Caco-2 (cell line): ENCODE measurements around the gene TMEM131L. TPM values are rescaled to one million over a fixed set of nuclear protein-coding genes. Genes with fewer than 3 reads are reported as not detected.

Experiments
- BruUV-seq: library from RNA; stranded (reverse); fragments of 400-500 nt; replicated peaks from 2 replicates; lab custom pipeline; 2021; lab: Mats Ljungman, UMichigan
- CTCF ChIA-PET: fragments of 300-600 bp; sonication (Branson Sonifier 250); formaldehyde crosslinking; loops from one replicate; lab custom pipeline; 2022; ENCODE audit warnings: antibody characterized with exemption; lab: Charles Lee
- POLR2A ChIA-PET: fragments of 300-600 bp; sonication (Branson Sonifier 250); formaldehyde crosslinking; loops from one replicate; lab custom pipeline; 2022; ENCODE audit warnings: antibody characterized with exemption; lab: Charles Lee
- DNase-seq, 2 experiments: peaks; one replicate each; pipeline versions ENCODE4 v3.0.0 to v3.0.0-alpha.2; 2020 to 2022
- H3K27me3 ChIP-seq: replicated peaks from 2 replicates; pipeline ENCODE4 v1.6.0; 2011; ENCODE audit warnings: low read length; ENCODE audit not compliant: control insufficient read depth, insufficient read depth
- H3K36me3 ChIP-seq: 2 replicates; pipeline ENCODE4 v1.5.1; 2011; ENCODE audit warnings: low read length; ENCODE audit not compliant: control insufficient read depth, insufficient read depth
- H3K4me1 ChIP-seq: fragments of 250-450 bp; sonication (Bioruptor Pico); 2 replicates; pipeline ENCODE4 v1.5.1; 2020; ENCODE audit warnings: mild to moderate bottlenecking
- H3K4me3 ChIP-seq: 2 replicates; pipeline ENCODE4 v1.5.1; 2011; ENCODE audit warnings: low read depth, mild to moderate bottlenecking, control low read depth, low read length
- H3K9me3 ChIP-seq: fragments of 250-450 bp; sonication (Bioruptor Pico); 2 replicates; pipeline ENCODE4 v1.5.1; 2020; ENCODE audit warnings: mild to moderate bottlenecking, moderate library complexity
- H3K27ac Mint-ChIP-seq: one replicate; pipeline ENCODE4 v1.8.0; 2022; ENCODE audit warnings: mixed read lengths; ENCODE audit not compliant: unreplicated experiment
- H3K27me3 Mint-ChIP-seq: one replicate; pipeline ENCODE4 v1.8.0; 2022; ENCODE audit warnings: mixed read lengths; ENCODE audit not compliant: insufficient read depth, unreplicated experiment
- H3K36me3 Mint-ChIP-seq: one replicate; pipeline ENCODE4 v1.8.0; 2022; ENCODE audit warnings: mild to moderate bottlenecking, mixed read lengths; ENCODE audit not compliant: insufficient read depth, unreplicated experiment
- H3K4me1 Mint-ChIP-seq: one replicate; pipeline ENCODE4 v1.8.0; 2022; ENCODE audit warnings: low read depth, mixed read lengths; ENCODE audit not compliant: unreplicated experiment
- H3K4me3 Mint-ChIP-seq: one replicate; pipeline ENCODE4 v1.8.0; 2022; ENCODE audit warnings: mild to moderate bottlenecking, moderate library complexity, mixed read lengths; ENCODE audit not compliant: unreplicated experiment
- H3K9me3 Mint-ChIP-seq: one replicate; pipeline ENCODE4 v1.8.0; 2022; ENCODE audit warnings: mixed read lengths; ENCODE audit not compliant: unreplicated experiment
- intact Hi-C: fragments of 100-400 bp; cut with micrococcal nuclease; formaldehyde crosslinking; loops from one replicate; pipeline ENCODE4 v1.10.0; 2022; ENCODE audit not compliant: unreplicated experiment
- total RNA-seq: library from RNA; stranded (reverse); gene quantifications from 2 replicates; pipeline ENCODE4 v1.2.3, GENCODE V29; 2022
- TF ChIP-seq, protein P1 (sequence below), 2 experiments: fragments of 200-600 bp in 1 of 2; IDR thresholded peaks; 1 replicate in 1 of 2; 2 replicates in 1 of 2; pipeline versions ENCODE4 v1.5.1 to v1.8.0; 2011 to 2022; ENCODE audit warnings: antibody characterized with exemption in 1 of 2, control low read depth in 1 of 2, inconsistent platforms in 1 of 2, low read depth in 1 of 2, low read length in 1 of 2, mild to moderate bottlenecking in 1 of 2, moderate library complexity in 1 of 2; ENCODE audit not compliant: insufficient read depth in 1 of 2, severe bottlenecking in 1 of 2, unreplicated experiment in 1 of 2

Gene TMEM131L
- total RNA-seq, 1 experiment from 2014 or later: 20.8 TPM

DNA sequence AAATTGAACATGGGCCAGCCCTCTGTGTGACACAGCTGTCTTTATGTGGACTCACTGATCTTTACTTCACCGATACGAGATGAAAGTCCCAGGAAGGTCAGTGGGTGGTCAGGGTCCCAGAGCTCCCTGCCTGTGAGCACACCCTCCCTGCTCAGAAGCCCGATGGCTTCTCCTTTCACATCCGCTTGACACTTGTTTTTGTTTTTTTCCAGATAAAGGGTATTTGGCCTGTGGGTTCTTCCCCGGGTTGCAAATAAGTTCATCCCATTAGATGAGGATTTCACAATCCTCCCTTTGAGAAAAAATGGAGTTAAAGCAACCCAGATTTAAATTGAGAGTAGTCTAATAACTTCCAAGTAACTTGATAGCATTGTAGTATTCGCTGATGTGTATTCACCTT lies 169.7 kb downstream of the TMEM131L start:
- TF ChIP-seq, protein P1, sequence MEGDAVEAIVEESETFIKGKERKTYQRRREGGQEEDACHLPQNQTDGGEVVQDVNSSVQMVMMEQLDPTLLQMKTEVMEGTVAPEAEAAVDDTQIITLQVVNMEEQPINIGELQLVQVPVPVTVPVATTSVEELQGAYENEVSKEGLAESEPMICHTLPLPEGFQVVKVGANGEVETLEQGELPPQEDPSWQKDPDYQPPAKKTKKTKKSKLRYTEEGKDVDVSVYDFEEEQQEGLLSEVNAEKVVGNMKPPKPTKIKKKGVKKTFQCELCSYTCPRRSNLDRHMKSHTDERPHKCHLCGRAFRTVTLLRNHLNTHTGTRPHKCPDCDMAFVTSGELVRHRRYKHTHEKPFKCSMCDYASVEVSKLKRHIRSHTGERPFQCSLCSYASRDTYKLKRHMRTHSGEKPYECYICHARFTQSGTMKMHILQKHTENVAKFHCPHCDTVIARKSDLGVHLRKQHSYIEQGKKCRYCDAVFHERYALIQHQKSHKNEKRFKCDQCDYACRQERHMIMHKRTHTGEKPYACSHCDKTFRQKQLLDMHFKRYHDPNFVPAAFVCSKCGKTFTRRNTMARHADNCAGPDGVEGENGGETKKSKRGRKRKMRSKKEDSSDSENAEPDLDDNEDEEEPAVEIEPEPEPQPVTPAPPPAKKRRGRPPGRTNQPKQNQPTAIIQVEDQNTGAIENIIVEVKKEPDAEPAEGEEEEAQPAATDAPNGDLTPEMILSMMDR (IDR thresholded peaks at IDR 0.05; ENCODE audit: insufficient read depth in 1 of 2, low read depth in 1 of 2, low read length in 1 of 2, severe bottlenecking in 1 of 2, unreplicated experiment in 1 of 2): no peak
- H3K4me1 Mint-ChIP-seq: peaks cover 6% of the 10 kb centered on the region
- H3K4me3 Mint-ChIP-seq: no peak overlapping the region
- intact Hi-C loops: no loop called here
- H3K36me3 ChIP-seq: no peaks in the 10 kb centered on the region
- BruUV-seq: no TSS peak
- H3K27me3 Mint-ChIP-seq: no peaks in the 10 kb centered on the region
- ChIA-PET POLR2A (no interaction called here), CTCF (no interaction called here)
- no peaks in the 10 kb centered on the region for H3K9me3 Mint-ChIP-seq
- no peak overlapping the region for H3K4me3 ChIP-seq
- peaks cover 17% of the 10 kb centered on the region for H3K36me3 Mint-ChIP-seq
- no peaks in the 10 kb centered on the region for H3K9me3 ChIP-seq
- no peaks in the 10 kb centered on the region for H3K4me1 ChIP-seq
- no peak for DNase-seq
- H3K27me3 ChIP-seq: no peaks in the 10 kb centered on the region
- H3K27ac Mint-ChIP-seq: no peak overlapping the region

- H3K27ac Mint-ChIP-seq: no peak overlapping the region
- TF ChIP-seq, protein P1 (IDR thresholded peaks at IDR 0.05; ENCODE audit: insufficient read depth in 1 of 2, low read depth in 1 of 2, low read length in 1 of 2, severe bottlenecking in 1 of 2, unreplicated experiment in 1 of 2): no peak
- CTCF ChIA-PET: no interaction called here
- POLR2A ChIA-PET: no interaction called here
- no peaks in the 10 kb centered on the region for H3K36me3 ChIP-seq
- no peak overlapping the region for H3K4me3 Mint-ChIP-seq
- no peaks in the 10 kb centered on the region for H3K9me3 ChIP-seq
- no peaks in the 10 kb centered on the region for H3K27me3 Mint-ChIP-seq
- H3K4me3 ChIP-seq: no peak overlapping the region
- no peak for DNase-seq
- H3K36me3 Mint-ChIP-seq: peaks cover 17% of the 10 kb centered on the region
- intact Hi-C loops: no loop called here
- H3K27me3 ChIP-seq: no peaks in the 10 kb centered on the region
- H3K4me1 ChIP-seq: no peaks in the 10 kb centered on the region
- BruUV-seq: no TSS peak
- H3K9me3 Mint-ChIP-seq: no peaks in the 10 kb centered on the region
- peaks cover 6% of the 10 kb centered on the region for H3K4me1 Mint-ChIP-seq
Observed at GRCh38 chr4:153637201-153637600, 171.0 kb downstream of the TMEM131L start.

DNA sequence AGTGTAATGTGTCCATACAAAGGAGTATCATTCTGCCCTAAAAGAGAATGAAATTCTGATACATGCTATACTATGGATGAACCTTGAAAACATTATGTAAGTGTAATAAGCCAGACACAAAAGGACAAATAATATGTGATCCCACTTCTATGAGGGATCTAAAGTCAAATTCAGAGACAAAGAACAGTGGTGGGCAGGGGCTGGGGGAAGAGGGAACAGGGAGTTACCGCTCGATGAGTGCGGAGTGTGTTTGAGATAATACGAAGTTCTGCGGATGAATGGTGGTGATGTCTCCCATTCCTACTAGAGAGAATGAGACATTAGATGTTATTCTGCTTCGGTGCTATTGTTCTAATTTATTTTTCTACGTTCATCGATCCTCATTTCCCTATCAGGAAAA lies 171.9 kb downstream of the TMEM131L start:
- no peak overlapping the region for H3K4me3 Mint-ChIP-seq
- no peak overlapping the region for H3K27ac Mint-ChIP-seq
- Histone ChIP-seq H3K4me1 (no peaks in the 10 kb centered on the region), H3K4me3 (no peak overlapping the region), H3K9me3 (no peaks in the 10 kb centered on the region), H3K27me3 (no peaks in the 10 kb centered on the region), H3K36me3 (no peaks in the 10 kb centered on the region)
- TF ChIP-seq, protein P1 (IDR thresholded peaks at IDR 0.05; ENCODE audit: insufficient read depth in 1 of 2, low read depth in 1 of 2, low read length in 1 of 2, severe bottlenecking in 1 of 2, unreplicated experiment in 1 of 2): no peak
- POLR2A ChIA-PET: no interaction called here
- DNase-seq: no peak
- peaks cover 17% of the 10 kb centered on the region for H3K36me3 Mint-ChIP-seq
- H3K27me3 Mint-ChIP-seq: no peaks in the 10 kb centered on the region
- H3K9me3 Mint-ChIP-seq: no peaks in the 10 kb centered on the region
- BruUV-seq: no TSS peak
- intact Hi-C loops: no loop called here
- CTCF ChIA-PET: no interaction called here
- H3K4me1 Mint-ChIP-seq: peaks cover 6% of the 10 kb centered on the region
